Gastroesophageal sphincter (tissue), 4 donors: Measurements from ENCODE around the gene PLEKHM1. TPM values are rescaled to one million over a fixed set of nuclear protein-coding genes. Genes with fewer than 3 reads are reported as not detected.
A peak's percentile ranks its signal among the peaks of the same experiment; 100 is the strongest.
"Not testable (repeated sequence)": the region's sequence is repeated elsewhere in the genome, so short reads cannot be mapped to it uniquely, and the experiment has no call there.

Experiments used
- ATAC-seq: fragments of 150-250 bp; one replicate; pipeline ENCODE4 v1.9.1; 2016; ENCODE audit warnings: mild to moderate bottlenecking, moderate library complexity
- H3K27ac ChIP-seq, 4 donors: fragments of 200-600 bp; sonication (generic) in 3 of 4; 1 replicate in 3 of 4; 2 replicates in 1 of 4; pipeline ENCODE4 v1.5.1; 2016 to 2019
- H3K27me3 ChIP-seq: fragments of 200-600 bp; sonication (generic); one replicate; pipeline ENCODE4 v1.5.1; 2019
- H3K36me3 ChIP-seq, 2 donors: fragments of 200-600 bp; sonication (generic); one replicate each; pipeline ENCODE4 v1.5.1; 2019; ENCODE audit warnings: control low read depth in 1 of 2
- H3K4me1 ChIP-seq, 3 donors: fragments of 200-600 bp; sonication (generic); 1 replicate in 2 of 3; 2 replicates in 1 of 3; pipeline ENCODE4 v1.5.1; 2016 to 2019; ENCODE audit warnings: control low read depth in 2 of 3
- H3K4me3 ChIP-seq, 2 donors: fragments of 200-600 bp; sonication (generic); one replicate each; pipeline ENCODE4 v1.5.1; 2019; ENCODE audit warnings: mild to moderate bottlenecking in 1 of 2, moderate library complexity in 1 of 2
- H3K9me3 ChIP-seq, 3 donors: fragments of 200-600 bp; sonication (generic); one replicate each; pipeline ENCODE4 v1.5.1; 2017 to 2019; ENCODE audit warnings: control low read depth in 2 of 3
- CTCF ChIP-seq, 4 experiments: fragments of 200-600 bp in 2 of 4; fragments of 450-650 bp in 2 of 4; sonication (generic) in 1 of 4; IDR thresholded peaks; one replicate each; pipeline ENCODE4 v1.5.1; 2017 to 2019; ENCODE audit warnings: antibody characterized with exemption in 4 of 4, mild to moderate bottlenecking in 2 of 4, moderate library complexity in 2 of 4
- EP300 ChIP-seq: sonication (generic); formaldehyde crosslinking; IDR thresholded peaks from one replicate; pipeline ENCODE4 v1.6.1; 2017; ENCODE audit warnings: antibody characterized with exemption, mild to moderate bottlenecking
- POLR2A ChIP-seq, 2 donors: fragments of 450-650 bp; IDR thresholded peaks; one replicate each; pipeline ENCODE4 v1.6.1; 2017; ENCODE audit warnings: antibody characterized with exemption in 2 of 2, mild to moderate bottlenecking in 2 of 2, moderate library complexity in 1 of 2
- POLR2AphosphoS5 ChIP-seq: sonication (generic); formaldehyde crosslinking; IDR thresholded peaks from one replicate; pipeline ENCODE4 v1.6.1; 2017; ENCODE audit warnings: antibody characterized with exemption
- WGBS, 2 donors: methylation state at CpG; one replicate each; pipeline ENCODE4 v1.1.5; 2018; ENCODE audit warnings: low coverage in 1 of 2; 5-methylcytosine and 5-hydroxymethylcytosine counted together
- total RNA-seq, 4 donors: library from RNA; depleted of rRNA; stranded (reverse); fragments of >200 nt; gene quantifications; one replicate each; pipeline ENCODE4 v1.1.0, GENCODE V29; 2016

The PLEKHM1 gene
- total RNA-seq, 4 donors from 2014 or later = 17.8 to 36.5 (median 29.2) TPM

- not testable (repeated sequence) for H3K4me1 ChIP-seq, H3K27ac ChIP-seq, H3K4me3 ChIP-seq, H3K9me3 ChIP-seq, H3K27me3 ChIP-seq
- peaks cover 0 to 77% of the 10 kb centered on the region in 2 donors for H3K36me3 ChIP-seq
- WGBS, 2 donors = 78 to 80% methylated on average over 2 to 11 of the region's 16 CpGs
- peak; percentile 59 for ATAC-seq
Measured at GRCh38 chr17:45445901-45446743, 44.4 kb downstream of the PLEKHM1 start.

DNA sequence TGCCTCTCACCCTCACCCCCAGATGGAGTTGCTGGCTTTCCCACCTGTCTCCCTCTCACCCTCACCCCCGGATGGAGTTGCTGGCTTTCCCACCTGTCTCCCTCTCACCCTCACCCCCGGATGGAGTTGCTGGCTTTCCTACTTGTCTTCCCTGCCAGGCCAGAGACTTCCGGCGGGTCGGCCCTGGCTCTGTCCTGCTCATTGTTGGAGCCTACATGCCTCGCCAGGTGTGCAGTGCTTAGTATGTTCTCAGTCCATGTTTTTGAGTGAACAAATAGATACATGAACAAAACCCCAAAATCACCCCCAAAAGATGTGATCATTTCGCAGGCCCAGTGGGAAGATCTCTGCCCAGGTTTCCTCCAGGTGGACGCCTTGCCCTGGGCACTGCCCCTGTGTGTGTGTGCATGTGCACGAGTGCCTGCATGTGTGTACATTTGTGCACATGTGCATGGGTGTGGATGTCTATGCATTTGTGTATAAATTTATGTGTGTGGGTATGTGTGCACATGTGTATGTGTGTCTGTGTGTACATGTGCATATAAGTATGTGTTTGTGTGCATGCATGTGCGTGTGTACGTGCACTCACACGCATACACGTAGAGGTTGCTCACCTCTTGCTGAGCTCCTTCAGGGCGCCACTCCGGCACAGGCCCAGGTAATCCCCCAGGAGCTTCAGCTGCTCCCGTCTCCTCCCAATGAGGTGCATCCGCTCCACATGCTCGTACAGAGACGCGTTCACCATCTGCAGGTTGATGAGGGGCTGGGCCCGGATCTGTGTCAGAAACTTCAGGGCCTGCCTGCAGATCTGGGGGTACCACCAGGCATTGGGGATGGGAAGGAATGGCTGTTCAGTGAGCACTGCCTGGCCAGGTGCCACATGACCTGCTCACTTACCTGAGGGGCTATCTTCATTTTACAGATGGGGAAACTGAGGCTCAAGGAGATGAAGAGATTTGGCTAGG, 45.4 kb downstream of the PLEKHM1 start:
- H3K4me3 ChIP-seq, H3K9me3 ChIP-seq, H3K27ac ChIP-seq, ATAC-seq, H3K27me3 ChIP-seq: not testable (repeated sequence)
- 77 to 84% methylated on average over 3 of the region's 21 CpGs for WGBS, 2 donors
- H3K4me1 ChIP-seq = peaks cover 0 to 13% (median 0%) of the 10 kb centered on the region in 3 donors
- H3K36me3 ChIP-seq = peaks cover 0 to 74% of the 10 kb centered on the region in 2 donors

- peaks cover 0 to 74% of the 10 kb centered on the region in 2 donors for H3K36me3 ChIP-seq
Measured at GRCh38 chr17:45444301-45444700, 46.2 kb downstream of the PLEKHM1 start.

DNA sequence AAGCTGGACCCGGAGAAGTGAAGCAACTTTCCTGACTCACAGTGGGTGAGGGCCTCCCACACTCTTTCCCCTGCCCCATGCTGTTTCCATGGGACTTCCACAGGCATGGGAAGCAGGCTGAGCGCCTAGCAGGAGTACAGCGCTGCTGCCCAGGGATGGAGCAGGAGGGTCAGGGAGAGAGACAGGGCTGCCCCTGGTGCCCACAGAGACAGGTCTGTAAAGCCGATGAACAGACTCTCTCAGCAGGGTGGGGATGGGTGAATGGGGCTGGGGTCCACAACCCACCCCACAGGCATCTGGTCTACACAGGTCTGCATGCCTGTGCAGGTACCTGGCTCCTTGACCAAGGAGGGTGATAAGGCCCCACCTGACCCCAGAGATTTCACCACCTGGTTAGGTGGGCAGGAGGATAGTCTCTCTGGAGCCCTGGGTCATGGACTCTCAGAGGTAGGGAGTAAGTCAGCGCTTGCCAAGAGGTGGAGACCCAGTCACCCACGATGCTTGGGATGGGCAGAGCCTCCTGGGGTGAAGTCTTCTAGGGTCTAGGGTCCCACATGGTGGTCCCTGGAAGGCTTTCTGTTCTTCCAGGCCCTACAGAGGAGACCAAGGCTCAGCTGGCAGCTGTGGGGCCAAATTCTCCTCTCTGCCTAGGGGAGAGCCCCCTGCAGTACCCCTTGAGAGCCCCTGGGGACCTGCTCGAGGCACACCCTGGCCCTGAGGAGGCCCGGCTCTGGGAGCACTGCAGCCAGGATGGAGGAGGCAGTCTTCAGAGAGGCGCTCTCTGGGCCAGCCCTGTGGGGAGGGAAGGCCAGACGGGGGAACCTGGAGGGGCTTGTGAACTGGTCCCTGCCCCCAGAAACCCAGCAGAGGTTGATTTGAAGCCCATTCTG, 46.9 kb downstream of the PLEKHM1 start:
- Histone ChIP-seq H3K4me1 (peaks cover 0 to 14% (median 0%) of the 10 kb centered on the region in 3 donors), H3K36me3 (peaks cover 0 to 76% of the 10 kb centered on the region in 2 donors)
- H3K4me3 ChIP-seq, H3K27ac ChIP-seq, H3K27me3 ChIP-seq, H3K9me3 ChIP-seq, ATAC-seq: not testable (repeated sequence)
- 80% methylated on average over 2 of the region's 10 CpGs; no CpG with 5 or more reads in 1 of the 2 donors for WGBS, 2 donors

More at GRCh38 chr17:45444301-45444700, 46.2 kb downstream of the PLEKHM1 start:
- WGBS, 2 donors = 82% methylated on average over 5 of the region's 10 CpGs; no CpG with 5 or more reads in 1 of the 2 donors
- ATAC-seq, H3K9me3 ChIP-seq, H3K27ac ChIP-seq, H3K27me3 ChIP-seq, H3K4me3 ChIP-seq: not testable (repeated sequence)
- peaks cover 0 to 14% (median 0%) of the 10 kb centered on the region in 3 donors for H3K4me1 ChIP-seq

DNA sequence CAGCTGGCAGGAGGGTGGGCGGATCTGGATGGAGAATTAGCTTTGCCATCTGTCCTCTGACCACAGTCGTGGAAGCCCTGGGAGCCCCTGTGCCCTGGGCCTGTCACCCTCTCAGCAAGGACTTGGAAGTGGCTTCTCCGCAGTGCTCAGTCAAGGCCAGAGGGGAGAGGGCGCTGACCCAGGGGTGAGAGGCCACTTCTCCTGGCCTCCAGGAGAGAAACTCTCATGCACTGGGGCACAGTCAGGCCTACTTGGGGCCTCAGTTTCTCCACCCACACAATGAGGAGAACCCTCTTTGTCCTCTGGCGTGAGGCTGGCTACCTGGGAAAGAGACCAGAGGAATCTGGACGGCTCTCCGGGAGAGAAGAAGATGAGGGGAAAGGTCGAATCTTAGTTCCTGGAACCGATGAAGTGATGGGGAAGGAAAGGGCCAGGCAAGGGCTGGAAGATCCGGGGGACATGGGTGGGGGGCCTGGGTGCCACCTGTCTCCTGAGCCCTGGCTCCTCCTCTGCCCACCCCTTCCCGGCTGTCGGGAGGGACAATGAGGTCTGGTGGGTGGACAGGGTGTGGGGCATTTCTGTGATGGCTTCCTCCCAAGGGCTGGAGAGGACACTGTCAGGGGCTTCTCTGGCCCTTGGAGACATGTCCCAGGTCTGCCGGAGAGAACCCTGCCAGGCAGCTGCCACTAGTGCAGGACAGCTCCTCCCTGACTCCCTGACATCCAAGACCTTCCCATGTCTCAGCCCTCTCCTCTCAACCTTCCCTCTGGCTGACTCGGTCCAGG, 48.8 kb downstream of the PLEKHM1 start:
- Histone ChIP-seq H3K4me1 (peaks cover 0 to 7% (median 0%) of the 10 kb centered on the region in 3 donors), H3K27ac (no peak overlapping the region), H3K27me3 (no peaks in the 10 kb centered on the region), H3K36me3 (peaks cover 0 to 77% of the 10 kb centered on the region in 2 donors), H3K4me3 (no peak overlapping the region), H3K9me3 (no peaks in the 10 kb centered on the region)
- no peak for ATAC-seq
- TF ChIP-seq POLR2A (IDR thresholded peaks at IDR 0.05) = no peak
- TF ChIP-seq CTCF (IDR thresholded peaks at IDR 0.05) = no peak
- TF ChIP-seq EP300 = no peak
- TF ChIP-seq POLR2AphosphoS5 = no peak
- 40% methylated on average over 1 of the region's 14 CpGs; no CpG with 5 or more reads in 1 of the 2 donors for WGBS, 2 donors

GRCh38 chr17:45440839-45441515, 49.5 kb downstream of the PLEKHM1 start:
- peaks cover 0 to 78% of the 10 kb centered on the region in 2 donors for H3K36me3 ChIP-seq
- not testable (repeated sequence) for H3K27me3 ChIP-seq, H3K4me1 ChIP-seq, H3K4me3 ChIP-seq, H3K27ac ChIP-seq, ATAC-seq, H3K9me3 ChIP-seq
- WGBS, 2 donors = 63% methylated on average over 2 of the region's 7 CpGs; no CpG with 5 or more reads in 1 of the 2 donors
